GM12872 (cell line): ENCODE measurements around the gene TMEM179.

Source experiments
- CTCF ChIP-seq: IDR thresholded peaks from 3 replicates; pipeline ENCODE4 v1.5.1; 2011; ENCODE audit warnings: low read depth, mild to moderate bottlenecking, low read length, moderate library complexity; ENCODE audit not compliant: insufficient read depth

The TMEM179 gene

GRCh38 chr14:104610749-104611310 is 6.3 kb upstream of the TMEM179 start:
- no peak for TF ChIP-seq CTCF

GRCh38 chr14:104609666-104610065 is 5.1 kb upstream of the TMEM179 start:
- no peak for TF ChIP-seq CTCF

GRCh38 chr14:104603711-104604401 is 716 bp downstream of the TMEM179 start:
- no peak for TF ChIP-seq CTCF

GRCh38 chr14:104602933-104603325 is 1.6 kb downstream of the TMEM179 start:
- no peak for TF ChIP-seq CTCF

GRCh38 chr14:104602315-104602932 is 2.1 kb downstream of the TMEM179 start:
- TF ChIP-seq CTCF, result no peak

GRCh38 chr14:104601786-104602185 is 2.8 kb downstream of the TMEM179 start:
- TF ChIP-seq CTCF, result no peak

GRCh38 chr14:104600805-104601204 is 3.8 kb downstream of the TMEM179 start:
- TF ChIP-seq CTCF, result no peak
